ENCODE measurements around the gene SLC16A3.

- TF ChIP-seq CTCF (IDR thresholded peaks at IDR 0.05; ENCODE audit: low read length) = no peak
- no peak for TF ChIP-seq EZH2 (optimal IDR thresholded peaks at IDR 0.05; ENCODE audit: low read depth, low read length)
- no peak for TF ChIP-seq EZH2phosphoT487 (IDR thresholded peaks at IDR 0.05; ENCODE audit: low read length)
Measured at GRCh38 chr17:82204831-82205719, 23.8 kb upstream of the SLC16A3 start.

Measured in MM.1S (cell line).